Measurements from ENCODE around the gene DTWD1. TPM values are rescaled to one million over a fixed set of nuclear protein-coding genes. Genes with fewer than 3 reads are reported as not detected.
"Not testable (repeated sequence)": the region's sequence is repeated elsewhere in the genome, so short reads cannot be mapped to it uniquely, and the experiment has no call there.

Gene DTWD1
- total RNA-seq, 3 donors from 2014 or later = 22.3 to 26.2 (median 23.5) TPM

GRCh38 chr15:49669288-49669687, 48.4 kb downstream of the DTWD1 start:
- H3K4me3 Mint-ChIP-seq = no peak overlapping the region
- DNase-seq = no peak
- ATAC-seq = no peak
- H3K36me3 Mint-ChIP-seq (ENCODE audit: insufficient read depth) = no peaks in the 10 kb centered on the region
- no peaks in the 10 kb centered on the region for H3K9me3 Mint-ChIP-seq
- H3K4me1 Mint-ChIP-seq (ENCODE audit: low read depth) = no peaks in the 10 kb centered on the region
- peaks cover 9% of the 10 kb centered on the region for H3K27me3 Mint-ChIP-seq (ENCODE audit: low read depth)

- ATAC-seq (no peak), DNase-seq (no peak)
- peaks cover 16% of the 10 kb centered on the region for H3K27me3 Mint-ChIP-seq (ENCODE audit: low read depth)
- no peaks in the 10 kb centered on the region for H3K4me1 Mint-ChIP-seq (ENCODE audit: low read depth)
- no peaks in the 10 kb centered on the region for H3K9me3 Mint-ChIP-seq
- H3K4me3 Mint-ChIP-seq = no peak overlapping the region
- H3K36me3 Mint-ChIP-seq (ENCODE audit: insufficient read depth) = no peaks in the 10 kb centered on the region
Observed at GRCh38 chr15:49673861-49674260, 53.0 kb downstream of the DTWD1 start.

- DNase-seq (no peak), ATAC-seq (no peak)
- Mint-ChIP-seq H3K36me3 (ENCODE audit: insufficient read depth) (no peaks in the 10 kb centered on the region), H3K4me3 (no peak overlapping the region), H3K4me1 (ENCODE audit: low read depth) (no peaks in the 10 kb centered on the region), H3K9me3 (no peaks in the 10 kb centered on the region), H3K27me3 (ENCODE audit: low read depth) (peaks cover 16% of the 10 kb centered on the region)
Observed at GRCh38 chr15:49674370-49674769, 53.5 kb downstream of the DTWD1 start.

GRCh38 chr15:49675041-49675440, 54.2 kb downstream of the DTWD1 start:
- Mint-ChIP-seq H3K4me1 (ENCODE audit: low read depth) (no peaks in the 10 kb centered on the region), H3K36me3 (ENCODE audit: insufficient read depth) (no peaks in the 10 kb centered on the region), H3K4me3 (no peak overlapping the region), H3K9me3 (no peaks in the 10 kb centered on the region), H3K27me3 (ENCODE audit: low read depth) (peaks cover 16% of the 10 kb centered on the region)
- no peak for ATAC-seq
- no peak for DNase-seq

- no peaks in the 10 kb centered on the region for H3K9me3 Mint-ChIP-seq
- no peak for ATAC-seq
- no peak overlapping the region for H3K4me3 Mint-ChIP-seq
- H3K27me3 Mint-ChIP-seq (ENCODE audit: low read depth) = peaks cover 7% of the 10 kb centered on the region
- H3K4me1 Mint-ChIP-seq (ENCODE audit: low read depth) = no peaks in the 10 kb centered on the region
- no peak for DNase-seq
- H3K36me3 Mint-ChIP-seq (ENCODE audit: insufficient read depth) = no peaks in the 10 kb centered on the region
Observed at GRCh38 chr15:49678655-49679054, 57.8 kb downstream of the DTWD1 start.

- H3K4me1 Mint-ChIP-seq (ENCODE audit: low read depth) = no peaks in the 10 kb centered on the region
- no peak overlapping the region for H3K4me3 Mint-ChIP-seq
- DNase-seq (no peak), ATAC-seq (no peak)
- H3K9me3 Mint-ChIP-seq = no peaks in the 10 kb centered on the region
- H3K36me3 Mint-ChIP-seq (ENCODE audit: insufficient read depth) = no peaks in the 10 kb centered on the region
- H3K27me3 Mint-ChIP-seq (ENCODE audit: low read depth) = no peaks in the 10 kb centered on the region
Observed at GRCh38 chr15:49686599-49686998, 65.8 kb downstream of the DTWD1 start.

- Mint-ChIP-seq H3K4me1 (ENCODE audit: low read depth) (no peaks in the 10 kb centered on the region), H3K27me3 (ENCODE audit: low read depth) (no peaks in the 10 kb centered on the region), H3K36me3 (ENCODE audit: insufficient read depth) (no peaks in the 10 kb centered on the region), H3K9me3 (no peaks in the 10 kb centered on the region), H3K4me3 (no peak overlapping the region)
- no peak for ATAC-seq
- no peak for DNase-seq
Observed at GRCh38 chr15:49688135-49688790, 67.4 kb downstream of the DTWD1 start.

GRCh38 chr15:49692514-49693090, 71.8 kb downstream of the DTWD1 start:
- no peak overlapping the region for H3K4me3 Mint-ChIP-seq
- no peaks in the 10 kb centered on the region for H3K36me3 Mint-ChIP-seq (ENCODE audit: insufficient read depth)
- H3K4me1 Mint-ChIP-seq (ENCODE audit: low read depth) = no peaks in the 10 kb centered on the region
- DNase-seq (no peak), ATAC-seq (no peak)
- no peaks in the 10 kb centered on the region for H3K27me3 Mint-ChIP-seq (ENCODE audit: low read depth)
- no peaks in the 10 kb centered on the region for H3K9me3 Mint-ChIP-seq

- Mint-ChIP-seq H3K4me1 (ENCODE audit: low read depth) (no peaks in the 10 kb centered on the region), H3K36me3 (ENCODE audit: insufficient read depth) (no peaks in the 10 kb centered on the region), H3K9me3 (no peaks in the 10 kb centered on the region), H3K27me3 (ENCODE audit: low read depth) (no peaks in the 10 kb centered on the region), H3K4me3 (no peak overlapping the region)
- DNase-seq (no peak), ATAC-seq (no peak)
Observed at GRCh38 chr15:49693498-49693897, 72.7 kb downstream of the DTWD1 start.

- no peaks in the 10 kb centered on the region for H3K9me3 Mint-ChIP-seq
- H3K27me3 Mint-ChIP-seq (ENCODE audit: low read depth) = no peaks in the 10 kb centered on the region
- no peaks in the 10 kb centered on the region for H3K4me1 Mint-ChIP-seq (ENCODE audit: low read depth)
- ATAC-seq (no peak), DNase-seq (no peak)
- no peak overlapping the region for H3K4me3 Mint-ChIP-seq
- H3K36me3 Mint-ChIP-seq (ENCODE audit: insufficient read depth) = no peaks in the 10 kb centered on the region
Observed at GRCh38 chr15:49696433-49696832, 75.6 kb downstream of the DTWD1 start.

- Mint-ChIP-seq H3K27me3 (ENCODE audit: low read depth) (no peaks in the 10 kb centered on the region), H3K4me1 (ENCODE audit: low read depth) (no peaks in the 10 kb centered on the region), H3K9me3 (no peaks in the 10 kb centered on the region), H3K4me3 (no peak overlapping the region), H3K36me3 (ENCODE audit: insufficient read depth) (no peaks in the 10 kb centered on the region)
- ATAC-seq = no peak
- no peak for DNase-seq
Observed at GRCh38 chr15:49697121-49697520, 76.3 kb downstream of the DTWD1 start.

- not testable (repeated sequence) for H3K36me3 Mint-ChIP-seq (ENCODE audit: insufficient read depth); H3K27me3 Mint-ChIP-seq (ENCODE audit: low read depth); H3K4me3 Mint-ChIP-seq; ATAC-seq; H3K4me1 Mint-ChIP-seq (ENCODE audit: low read depth); H3K9me3 Mint-ChIP-seq; DNase-seq
Observed at GRCh38 chr15:49702982-49703381, 82.1 kb downstream of the DTWD1 start.

Other genes starting within 250 kb of the DTWD1 start
- gene FGF7, start 197.8 kb upstream of the DTWD1 start, total RNA-seq = under 1 TPM in 1 of 3 donors, not detected in 2; 0.08 TPM
- 1 to 10 TPM; 1.3 to 2.4 (median 1.6) TPM for gene FAM227B, start 230 bp upstream of the DTWD1 start, total RNA-seq